ENCODE measurements around the gene GRM1.
"Not testable (repeated sequence)": the region's sequence is repeated elsewhere in the genome, so short reads cannot be mapped to it uniquely, and the experiment has no call there.

The GRM1 gene

DNA sequence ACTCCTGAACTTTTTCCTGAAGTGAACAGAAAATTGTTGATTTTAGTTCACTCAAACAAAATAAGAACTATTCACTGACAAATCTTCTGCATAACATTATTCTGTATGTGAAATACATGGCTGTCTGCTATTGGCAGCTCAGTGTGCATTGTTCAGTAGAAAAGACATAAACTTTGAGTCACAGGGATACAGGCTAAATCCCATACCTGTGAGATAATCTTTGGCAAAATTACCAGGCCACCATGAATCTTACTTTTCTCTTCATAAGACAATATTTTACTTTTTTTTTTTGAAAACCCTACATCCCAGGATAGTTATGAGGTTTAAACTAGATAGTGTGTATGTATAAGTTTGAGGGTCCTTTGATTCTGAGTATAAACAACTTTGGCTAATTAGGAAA, 224.8 kb downstream of the GRM1 start:
- no peak for DNase-seq
- intact Hi-C loops (cut with DNase I), result no loop called here

DNA sequence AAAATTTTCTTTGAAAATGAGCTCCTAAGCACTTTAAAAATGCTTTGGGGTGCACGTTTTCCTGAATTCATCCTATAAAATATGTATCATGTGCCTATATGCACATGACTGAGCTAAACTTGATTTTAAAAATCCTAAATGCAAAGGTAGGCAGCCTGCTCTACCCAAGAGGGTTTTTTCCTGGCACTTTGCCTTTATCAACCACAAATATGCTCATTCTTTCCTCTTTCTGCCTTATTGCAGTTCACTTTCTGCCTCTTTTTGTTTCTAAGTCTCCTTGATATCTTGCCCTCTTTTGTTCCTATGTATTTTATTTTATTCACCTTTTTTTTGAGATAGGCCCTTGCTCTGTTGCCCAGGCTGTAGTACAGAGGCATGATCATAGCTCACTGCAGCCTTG, 229.3 kb downstream of the GRM1 start:
- DNase-seq, result no peak
- intact Hi-C loops (cut with DNase I), result no loop called here

DNA sequence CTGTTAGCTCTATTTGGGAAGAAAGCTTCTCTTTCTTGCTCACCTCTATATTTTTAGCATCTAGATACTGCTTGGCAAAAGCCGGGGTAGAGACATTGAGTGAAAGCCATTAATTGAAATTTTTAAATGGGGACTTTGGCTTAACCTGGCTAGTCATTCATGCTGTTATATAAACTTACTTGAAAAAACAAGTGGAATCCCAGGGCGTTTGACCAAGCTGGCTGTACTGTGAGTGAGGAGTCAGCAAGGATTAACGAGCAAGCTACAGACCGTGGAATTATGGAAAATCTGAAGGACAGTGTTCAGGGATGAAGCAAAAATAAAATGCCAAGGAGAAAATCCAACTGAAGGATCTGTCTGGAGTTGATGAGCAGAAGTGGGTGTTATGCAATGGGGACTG, 232.0 kb downstream of the GRM1 start:
- intact Hi-C loops (cut with DNase I), result no loop called here
- DNase-seq, result no peak

DNA sequence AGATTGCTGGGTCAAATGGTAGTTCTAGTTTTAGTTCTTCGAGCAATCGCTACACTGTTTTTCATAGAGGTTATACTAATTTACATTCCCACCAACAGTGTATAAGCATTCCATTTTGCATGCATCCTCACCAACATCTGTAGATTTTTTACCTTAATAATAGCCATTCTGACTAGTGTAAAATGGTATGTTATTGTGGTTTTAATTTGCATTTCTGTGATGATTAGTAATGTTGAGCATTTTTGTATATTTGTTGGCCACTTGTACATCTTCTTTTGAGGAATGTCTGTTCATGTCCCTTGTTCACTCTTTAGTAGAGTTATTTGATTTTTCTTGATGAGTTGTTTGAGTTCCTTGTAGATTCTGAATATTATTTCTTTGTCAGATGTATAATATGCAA, 236.2 kb downstream of the GRM1 start:
- no peak for DNase-seq
- intact Hi-C loops (cut with DNase I), result no loop called here

DNA sequence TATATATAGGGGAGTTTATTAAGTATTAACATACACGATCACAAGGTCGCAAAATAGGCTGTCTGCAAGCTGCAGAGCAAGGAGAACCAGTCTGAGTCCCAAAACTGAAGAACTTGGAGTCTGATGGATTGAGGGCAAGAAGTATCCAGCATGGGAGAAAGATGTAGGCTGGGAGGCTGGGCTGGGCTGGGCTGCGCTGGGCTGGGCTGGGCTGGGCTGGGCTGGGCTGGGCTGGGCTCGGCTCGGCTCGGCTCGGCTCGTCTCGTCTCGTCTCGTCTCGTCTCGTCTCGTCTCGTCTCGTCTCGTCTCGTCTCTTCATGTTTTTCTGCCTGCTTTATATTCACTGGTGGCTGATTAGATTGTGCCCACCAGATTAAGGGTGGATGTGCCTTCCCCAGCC, 238.6 kb downstream of the GRM1 start:
- intact Hi-C loops (cut with DNase I), result no loop called here
- DNase-seq, result no peak

DNA sequence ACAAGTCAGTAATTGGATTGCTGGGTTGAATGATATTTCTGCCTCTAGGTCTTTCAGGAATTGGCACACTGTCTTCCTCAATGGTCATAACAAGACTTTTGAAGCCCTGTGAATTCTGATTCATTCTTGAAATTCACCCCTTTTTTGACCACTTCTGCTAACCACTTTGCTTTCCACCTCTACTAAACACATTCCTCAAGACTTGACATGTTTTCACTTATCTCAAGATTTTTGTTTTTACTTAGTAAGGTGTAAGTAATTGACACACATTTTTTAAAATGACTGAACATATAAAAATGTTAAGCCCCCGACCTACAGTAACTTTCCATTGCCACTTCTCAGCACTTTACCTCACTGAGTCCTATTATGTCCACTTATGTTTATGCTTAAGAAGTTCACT, 239.1 kb downstream of the GRM1 start:
- intact Hi-C loops (cut with DNase I), result no loop called here
- no peak for DNase-seq

DNA sequence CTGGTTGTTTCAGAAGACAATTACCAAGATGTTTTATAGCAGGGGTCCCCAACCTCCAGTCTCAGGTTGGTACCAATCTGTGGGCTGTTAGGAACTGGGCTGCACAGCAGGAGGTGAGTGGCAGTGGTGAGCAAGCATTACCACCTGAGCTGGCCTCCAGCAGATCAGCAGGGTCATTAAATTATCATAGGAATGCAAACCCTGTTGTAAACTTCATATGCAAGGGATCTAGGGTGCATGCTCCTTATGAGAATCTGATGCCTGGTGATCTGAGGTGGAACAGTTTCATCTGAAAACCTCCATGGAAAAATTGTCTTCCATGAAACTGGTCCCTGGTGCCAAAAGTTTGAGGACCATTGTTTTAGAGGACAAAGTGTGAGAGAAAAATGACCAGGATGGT, 240.6 kb downstream of the GRM1 start:
- intact Hi-C loops (cut with DNase I), result no loop called here
- DNase-seq, result no peak

DNA sequence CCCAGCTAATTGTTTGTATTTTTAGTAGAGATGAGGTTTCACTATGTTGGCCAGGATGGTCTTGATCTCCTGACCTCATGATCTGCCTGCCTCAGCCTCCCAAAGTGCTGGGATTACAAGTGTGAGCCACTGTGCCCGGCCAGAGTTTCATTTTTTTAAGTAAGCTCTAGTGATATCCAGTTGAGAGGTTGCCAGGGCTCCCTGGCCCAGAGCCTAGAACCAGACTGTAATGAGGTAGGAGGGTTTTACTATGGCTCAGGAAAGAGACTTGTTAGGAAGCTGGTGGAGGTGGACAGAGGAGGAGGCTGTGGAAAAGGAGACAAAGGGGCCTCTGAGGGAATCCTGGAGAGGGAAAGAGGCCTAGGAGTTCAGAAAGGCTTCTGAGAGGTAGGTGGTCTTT, 242.3 kb downstream of the GRM1 start:
- peak in 9 of 42 donors; percentile 2 to 39 (median 10) for DNase-seq
- intact Hi-C loops (cut with DNase I), result not testable (repeated sequence)

DNA sequence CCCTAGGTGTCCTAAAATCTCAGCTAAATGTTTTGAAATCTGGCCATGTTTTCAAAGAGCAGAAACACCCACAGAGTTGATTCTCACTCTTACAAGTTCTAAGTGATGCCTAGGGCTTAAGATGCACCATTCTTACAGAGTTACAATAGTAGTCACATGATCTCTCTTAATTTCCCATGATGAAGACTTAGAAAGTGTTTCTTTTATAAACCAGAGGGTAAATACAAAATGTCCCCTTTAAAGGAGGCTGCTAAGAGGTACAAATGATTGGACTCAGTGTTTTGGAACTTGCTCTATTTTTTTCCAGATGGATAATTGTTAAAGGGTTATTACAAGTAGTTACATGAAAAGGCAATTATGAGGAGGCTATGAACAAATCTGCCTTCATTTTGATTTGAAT, 244.6 kb downstream of the GRM1 start:
- DNase-seq, result no peak
- intact Hi-C loops (cut with DNase I), result no loop called here

DNA sequence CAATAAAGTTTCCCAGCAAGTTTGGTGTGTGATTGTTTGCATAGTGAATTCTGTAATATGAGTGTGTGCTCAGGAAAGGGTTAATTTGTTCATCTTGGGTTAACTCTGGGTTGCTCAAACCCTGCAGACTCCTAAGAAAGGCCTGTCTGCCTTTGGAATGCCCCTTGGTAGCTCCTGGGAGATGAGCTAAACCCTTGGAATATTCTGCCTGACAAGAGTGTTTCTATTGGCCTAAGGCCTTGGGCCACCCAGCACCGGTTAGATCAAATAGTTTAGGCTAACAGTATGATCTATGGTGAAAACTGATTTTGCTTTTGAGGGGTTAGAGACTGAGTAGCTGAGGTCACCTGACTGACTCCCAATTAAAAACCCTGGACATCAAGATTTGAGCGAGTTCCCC, 248.3 kb downstream of the GRM1 start:
- no peak for DNase-seq
- intact Hi-C loops (cut with DNase I), result no loop called here

DNA sequence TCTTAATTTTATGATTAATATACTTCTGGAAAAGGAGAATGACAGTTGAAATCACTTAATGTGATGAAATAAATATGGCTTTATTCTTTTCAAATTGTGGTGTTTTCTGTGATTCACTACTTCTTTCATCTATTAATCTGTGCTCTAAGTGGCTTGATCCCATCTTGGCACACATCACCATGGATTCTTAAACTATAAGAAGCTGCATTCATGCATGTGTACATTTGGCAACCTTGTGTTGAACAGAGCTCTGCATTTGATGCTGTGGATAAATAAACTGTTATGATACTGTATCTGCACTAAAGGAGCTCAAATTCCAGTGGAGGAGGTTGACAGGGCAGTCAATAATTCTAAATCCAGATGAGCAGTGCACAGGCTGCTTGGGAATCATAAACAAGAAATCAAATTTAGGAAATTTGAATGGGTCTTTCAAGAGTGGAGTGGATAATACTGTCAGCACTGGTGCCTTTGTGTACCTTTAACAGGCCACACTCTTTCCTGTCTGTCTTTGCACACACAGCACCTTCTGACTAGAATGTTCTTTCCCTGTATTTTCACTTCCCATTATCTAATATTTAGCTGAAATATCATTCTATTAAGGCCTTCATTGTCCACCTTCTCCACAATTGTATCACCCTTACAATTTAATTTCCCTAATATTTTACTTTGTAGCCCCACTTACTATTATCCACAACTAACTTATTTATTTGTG, 252.9 kb downstream of the GRM1 start:
- intact Hi-C loops (cut with DNase I), result no loop called here
- DNase-seq, result no peak

DNA sequence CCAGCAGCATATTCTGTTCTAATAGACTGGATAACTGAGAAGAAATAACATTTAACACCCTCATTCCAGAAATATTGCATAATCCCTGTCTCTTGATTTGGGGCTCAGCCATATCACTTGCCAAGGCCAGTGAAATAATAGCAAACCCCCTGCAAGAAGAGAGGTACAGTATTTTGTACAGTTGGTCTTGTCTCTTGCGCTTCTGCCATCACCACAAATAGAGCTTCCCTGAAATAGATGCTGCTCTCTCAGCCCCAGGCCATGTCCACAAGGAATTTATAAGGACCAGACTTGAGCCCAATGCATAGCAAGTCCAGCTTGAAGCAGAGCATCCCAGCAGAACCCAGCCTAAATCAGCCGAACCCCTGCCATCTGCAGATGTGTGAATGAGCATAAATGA, 254.0 kb downstream of the GRM1 start:
- intact Hi-C loops (cut with DNase I), result no loop called here
- DNase-seq, result no peak

DNA sequence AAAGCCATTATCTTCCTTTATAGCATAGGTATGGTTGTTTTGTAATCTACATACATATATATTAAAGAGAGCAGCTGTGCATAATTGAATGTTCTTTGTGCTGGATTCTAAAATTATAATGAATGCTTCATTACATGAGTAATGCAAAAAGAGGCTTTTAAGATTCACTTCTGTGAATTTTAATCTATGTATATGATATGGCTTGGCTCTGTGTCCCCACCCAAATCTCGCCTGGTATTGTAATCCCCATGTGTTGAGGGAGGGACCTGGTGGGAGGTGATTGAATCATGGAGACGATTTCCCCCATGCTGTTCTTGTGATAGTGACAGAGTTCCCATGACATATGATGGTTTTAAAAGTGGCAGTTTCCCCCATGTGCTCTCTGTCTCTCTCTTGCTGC, 255.4 kb downstream of the GRM1 start:
- no peak for DNase-seq
- intact Hi-C loops (cut with DNase I), result no loop called here

DNA sequence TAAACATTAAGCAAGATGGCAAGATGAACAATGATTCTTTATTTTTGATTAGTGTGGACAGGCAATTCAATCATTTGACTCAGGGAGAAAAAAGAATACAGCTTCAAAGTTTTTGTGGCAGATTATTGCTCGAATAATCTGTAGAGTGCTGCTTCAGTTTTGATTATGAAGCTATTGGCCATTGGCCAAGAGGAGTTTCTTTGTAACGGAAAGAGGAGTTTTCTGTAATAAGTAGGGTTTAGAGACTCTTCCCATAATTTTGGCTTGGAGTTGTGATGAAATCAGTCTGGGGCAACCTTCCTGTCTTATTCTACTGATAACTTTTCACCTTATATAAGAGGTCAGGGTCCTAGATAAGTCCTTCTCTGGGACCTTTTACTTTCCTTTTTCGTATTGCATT, 258.1 kb downstream of the GRM1 start:
- intact Hi-C loops (cut with DNase I), result no loop called here
- no peak for DNase-seq

DNA sequence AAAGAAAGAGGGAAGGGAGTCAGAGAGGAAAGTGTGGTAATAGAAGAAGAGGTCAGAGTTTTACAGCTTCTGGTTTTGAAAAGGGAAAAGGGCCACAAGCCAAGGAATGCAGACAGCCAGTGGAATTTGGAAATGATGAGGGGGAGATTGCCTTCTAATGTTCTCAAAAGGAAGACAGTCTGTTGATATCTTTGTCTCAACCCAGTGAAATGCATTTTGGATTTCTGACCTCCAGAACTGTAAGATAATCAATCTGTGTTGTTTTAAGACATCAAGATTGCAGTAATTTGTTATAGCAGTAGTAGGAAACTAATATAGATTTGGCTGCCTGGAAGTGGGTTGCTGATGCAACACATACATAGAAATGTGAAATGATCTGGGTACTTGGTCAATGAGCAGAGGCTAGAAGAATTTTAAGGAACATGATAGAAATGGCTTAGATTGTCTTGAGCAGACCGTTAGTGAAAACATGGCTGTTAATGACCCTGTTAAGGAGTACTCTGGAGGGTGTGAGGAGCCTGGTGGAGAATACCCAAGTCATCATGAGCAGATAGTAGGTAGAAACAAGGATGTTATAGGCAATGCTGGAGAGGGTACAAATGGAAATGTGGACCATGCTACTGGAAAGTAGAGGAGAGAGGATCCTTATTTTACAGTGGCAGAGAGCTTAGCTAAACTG, 259.0 kb downstream of the GRM1 start:
- intact Hi-C loops (cut with DNase I), result no loop called here
- no peak for DNase-seq

DNA sequence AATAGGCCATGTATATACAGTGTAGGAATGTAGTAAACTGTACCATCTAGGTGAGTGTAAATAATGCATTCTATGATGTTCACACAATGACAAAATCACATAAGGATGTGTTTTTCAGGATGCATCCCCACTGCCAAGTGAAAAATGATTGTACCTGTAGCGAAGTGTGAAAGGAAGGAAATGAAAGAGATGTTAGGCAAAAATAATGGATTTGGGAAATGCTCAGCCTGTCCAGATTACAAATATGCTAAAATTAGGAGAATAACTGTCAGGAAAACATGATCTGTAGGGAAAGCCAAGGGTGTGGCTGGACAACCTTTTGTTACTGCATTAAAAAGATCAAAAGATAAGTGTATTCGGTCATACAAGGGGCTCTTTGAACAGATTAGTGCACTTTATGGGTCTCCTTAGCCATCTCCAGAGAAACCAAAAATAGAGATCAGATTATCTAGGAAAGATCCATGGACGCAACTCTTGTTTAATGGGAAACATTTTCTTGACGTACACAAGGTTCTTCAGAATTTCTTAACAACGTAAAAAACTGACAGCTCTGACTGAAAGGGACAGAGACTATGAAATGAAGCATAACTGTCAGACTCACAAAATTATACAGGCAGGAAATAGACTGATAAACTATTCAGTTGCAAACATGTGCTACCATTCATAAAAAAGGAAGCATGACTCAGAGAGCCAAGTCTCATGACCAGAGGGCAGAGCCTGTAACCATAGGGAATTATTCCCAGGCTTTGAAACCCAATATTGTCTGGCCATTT, 261.1 kb downstream of the GRM1 start:
- intact Hi-C loops (cut with DNase I), result no loop called here
- no peak for DNase-seq

DNA sequence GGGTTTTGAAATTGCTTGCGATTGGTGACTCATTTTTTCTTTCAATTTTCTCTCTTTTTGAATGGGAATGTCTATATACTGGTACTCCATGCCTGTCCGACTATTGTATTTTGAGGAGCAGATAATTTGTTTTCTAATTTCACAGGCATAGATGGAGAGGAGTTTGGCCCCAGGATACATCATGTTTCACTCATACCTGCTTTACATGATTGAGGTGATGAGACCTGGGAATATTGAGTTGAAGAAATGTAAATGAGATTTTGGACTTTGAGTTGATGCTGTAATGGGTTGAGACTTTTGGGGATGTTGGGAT, 261.7 kb downstream of the GRM1 start:
- no peak for DNase-seq
- intact Hi-C loops (cut with DNase I), result no loop called here

DNA sequence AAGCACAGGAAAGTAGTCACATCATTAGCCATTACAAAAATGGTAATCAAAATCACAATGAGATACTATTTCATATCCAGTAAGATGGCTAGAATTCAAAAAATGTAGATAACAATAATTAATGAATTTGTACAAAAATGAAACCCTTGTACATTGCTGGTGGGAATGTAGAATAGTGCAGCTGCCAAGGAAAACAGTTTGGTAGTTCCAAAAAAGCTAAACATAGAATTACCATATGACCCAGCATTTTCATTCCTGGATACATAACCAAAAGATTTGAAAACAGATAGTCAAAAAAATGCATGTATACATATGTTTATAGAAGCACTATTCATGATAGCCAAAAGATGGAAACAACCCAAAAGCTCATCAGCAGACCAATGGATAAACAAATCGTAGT, 263.6 kb downstream of the GRM1 start:
- intact Hi-C loops (cut with DNase I), result no loop called here
- DNase-seq, result no peak

DNA sequence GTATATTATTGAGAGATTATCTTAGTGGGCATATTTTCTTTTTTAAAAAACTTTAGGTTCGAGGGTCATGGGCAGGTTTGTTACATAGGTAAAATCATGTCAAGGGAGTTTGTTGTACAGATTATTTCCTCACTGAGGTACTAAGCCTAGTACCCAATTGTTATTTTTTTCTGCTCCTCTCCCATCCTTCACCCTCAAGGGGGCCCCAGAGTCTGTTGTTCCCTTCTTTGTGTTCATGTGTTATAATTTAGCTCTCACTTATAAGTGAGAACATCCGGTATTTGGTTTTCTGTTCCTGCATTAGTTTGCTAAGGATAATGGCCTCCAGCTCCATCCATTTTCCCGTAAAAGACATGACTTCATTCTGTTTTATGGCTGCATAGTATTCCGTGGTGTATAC, 266.8 kb downstream of the GRM1 start:
- no peak for DNase-seq
- intact Hi-C loops (cut with DNase I), result no loop called here

DNA sequence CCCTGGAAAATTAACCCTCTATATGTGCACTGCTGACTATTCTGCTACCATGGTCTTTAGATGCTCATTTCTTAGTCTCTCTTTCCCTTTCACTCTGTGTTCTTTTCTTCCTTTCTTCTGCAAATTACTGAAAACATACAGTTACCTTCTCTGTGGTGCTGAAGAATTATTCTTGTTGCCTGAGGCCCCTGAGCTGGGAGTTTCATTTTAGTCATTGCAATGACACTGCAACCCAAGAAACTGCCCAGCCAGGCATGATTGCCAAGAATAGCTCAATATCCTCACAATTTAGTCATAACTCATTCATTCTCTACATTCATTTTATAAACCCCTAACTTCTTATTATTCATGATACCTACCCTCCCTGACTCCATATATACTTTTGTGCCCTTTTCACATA, 269.0 kb downstream of the GRM1 start:
- intact Hi-C loops (cut with DNase I), result no loop called here
- no peak for DNase-seq

DNA sequence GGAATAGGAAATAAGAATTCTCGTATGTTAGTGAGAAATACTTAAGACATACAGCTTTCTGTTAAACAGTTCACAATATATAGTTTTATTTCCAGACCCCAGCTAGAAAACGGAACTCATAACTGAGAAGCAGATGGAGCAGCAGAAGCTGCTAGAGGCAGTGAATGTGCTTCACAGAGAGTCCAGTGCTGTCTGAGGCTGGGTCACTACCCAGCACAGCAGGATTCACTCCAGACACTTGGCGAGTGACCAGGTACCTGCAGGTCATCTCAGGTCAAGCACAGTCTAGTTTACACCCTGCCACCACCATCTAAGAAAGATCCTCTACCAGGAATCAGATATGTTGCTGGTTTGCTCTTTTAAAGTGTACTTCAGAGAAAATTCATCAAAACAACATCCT, 271.7 kb downstream of the GRM1 start:
- intact Hi-C loops (cut with DNase I), result no loop called here
- no peak for DNase-seq
